Endothelial cell of hepatic sinusoid (primary cell): ENCODE data around the gene CCL1.

Source experiments
- in situ Hi-C: cut with HindIII; loops from 2 replicates; pipeline ENCODE4 v1.10.0; 2017; ENCODE audit warnings: low sequenced_read_pairs

CCL1 gene

GRCh38 chr17:34384271-34384670, 21.2 kb upstream of the CCL1 start:
- in situ Hi-C loops: no loop called here

GRCh38 chr17:34383216-34383615, 20.2 kb upstream of the CCL1 start:
- in situ Hi-C loops: no loop called here

- in situ Hi-C loops: no loop called here
Observed at GRCh38 chr17:34382621-34383124, 19.6 kb upstream of the CCL1 start.

- in situ Hi-C loops: no loop called here
Observed at GRCh38 chr17:34379868-34380267, 16.8 kb upstream of the CCL1 start.

GRCh38 chr17:34378664-34379101, 15.7 kb upstream of the CCL1 start:
- in situ Hi-C loops: no loop called here

GRCh38 chr17:34377078-34377823, 14.2 kb upstream of the CCL1 start:
- in situ Hi-C loops: no loop called here

- in situ Hi-C loops: no loop called here
Observed at GRCh38 chr17:34375426-34375997, 12.5 kb upstream of the CCL1 start.

- in situ Hi-C loops: no loop called here
Observed at GRCh38 chr17:34374457-34374856, 11.4 kb upstream of the CCL1 start.

GRCh38 chr17:34371405-34372100, 8.5 kb upstream of the CCL1 start:
- in situ Hi-C loops: no loop called here

GRCh38 chr17:34370997-34371395, 8.0 kb upstream of the CCL1 start:
- in situ Hi-C loops: no loop called here

GRCh38 chr17:34370376-34370996, 7.5 kb upstream of the CCL1 start:
- in situ Hi-C loops: no loop called here

- in situ Hi-C loops: no loop called here
Observed at GRCh38 chr17:34369571-34369970, 6.5 kb upstream of the CCL1 start.

- in situ Hi-C loops: no loop called here
Observed at GRCh38 chr17:34368946-34369500, 6.0 kb upstream of the CCL1 start.

GRCh38 chr17:34368196-34368945, 5.3 kb upstream of the CCL1 start:
- in situ Hi-C loops: no loop called here

GRCh38 chr17:34367486-34368195, 4.6 kb upstream of the CCL1 start:
- in situ Hi-C loops: no loop called here

- in situ Hi-C loops: no loop called here
Observed at GRCh38 chr17:34366529-34367107, 3.6 kb upstream of the CCL1 start.

GRCh38 chr17:34366010-34366409, 3.0 kb upstream of the CCL1 start:
- in situ Hi-C loops: no loop called here

- in situ Hi-C loops: no loop called here
Observed at GRCh38 chr17:34365340-34365739, 2.3 kb upstream of the CCL1 start.

GRCh38 chr17:34364751-34365150, 1.7 kb upstream of the CCL1 start:
- in situ Hi-C loops: no loop called here
